HCT116 (cell line): Measurements from ENCODE around the gene LINC00632. TPM values are rescaled to one million over a fixed set of nuclear protein-coding genes. Genes with fewer than 3 reads are reported as not detected.

Experiments used
- ATAC-seq: fragments of 200-7000 bp; cut with Tn5 transposase; 2 replicates; pipeline ENCODE4 v1.9.1; 2020; ENCODE audit warnings: mild to moderate bottlenecking, moderate library complexity
- BruUV-seq: library from RNA; stranded (reverse); fragments of 400-500 nt; replicated peaks from 2 replicates; lab custom pipeline; 2021; lab: Mats Ljungman, UMichigan
- CTCF ChIA-PET: fragments of 300-600 bp; sonication (Branson Sonifier 250); formaldehyde crosslinking; loops from one replicate; lab custom pipeline; 2021; ENCODE audit warnings: antibody characterized with exemption; lab: Charles Lee
- POLR2A ChIA-PET: fragments of 300-600, 350-600 bp; sonication (Branson Sonifier 250); formaldehyde crosslinking; loops from one replicate; lab custom pipeline; 2021; ENCODE audit warnings: antibody characterized with exemption; lab: Charles Lee
- RAD21 ChIA-PET, 2 experiments: fragments of 300-600 bp; sonication (Branson Sonifier 250); formaldehyde crosslinking; loops; one replicate each; lab custom pipeline; 2023; ENCODE audit warnings: low total read pairs in 2 of 2; ENCODE audit not compliant: uncharacterized antibody in 2 of 2, unreplicated experiment in 2 of 2, low non-redundant PET in 1 of 2; lab: Charles Lee
- DNase-seq: peaks from one replicate; pipeline ENCODE4 v3.0.0-alpha.2; 2010; ENCODE audit warnings: low read depth, low spot score
- H2AFZ ChIP-seq: fragments of 200-600 bp; shearing (Covaris generic), sonication (generic); 2 replicates; pipeline ENCODE4 v1.6.1; 2017; ENCODE audit warnings: low read depth, mixed run types, mixed read lengths, antibody characterized with exemption, low read length; ENCODE audit not compliant: poor library complexity, severe bottlenecking
- H3K27ac ChIP-seq: 2 replicates; pipeline ENCODE4 v1.5.1; 2012; ENCODE audit warnings: low read depth, low read length
- H3K27me3 ChIP-seq: fragments of 200-600 bp; sonication (generic); 2 replicates; pipeline ENCODE4 v1.6.1; 2016; ENCODE audit warnings: mixed run types, low read length, mixed read lengths; ENCODE audit not compliant: insufficient read depth
- H3K36me3 ChIP-seq, 2 experiments: fragments of 200-500 bp in 1 of 2; fragments of 200-600 bp in 1 of 2; sonication (Bioruptor generic) in 1 of 2; sonication (generic) in 1 of 2; 2 replicates each; pipeline versions ENCODE4 v1.5.1 to v1.6.1; 2014 to 2016; ENCODE audit warnings: low read length in 2 of 2, inconsistent platforms in 1 of 2, mixed read lengths in 1 of 2, mixed run types in 1 of 2; ENCODE audit not compliant: insufficient read depth in 2 of 2, control insufficient read depth in 1 of 2
- H3K4me1 ChIP-seq, 2 experiments: fragments of 200-600 bp in 1 of 2; sonication (generic) in 1 of 2; 2 replicates each; pipeline versions ENCODE4 v1.5.1 to v1.6.1; 2012 to 2017; ENCODE audit warnings: low read length in 2 of 2, inconsistent platforms in 1 of 2, mild to moderate bottlenecking in 1 of 2, mixed read lengths in 1 of 2, mixed run types in 1 of 2, moderate library complexity in 1 of 2; ENCODE audit not compliant: insufficient read depth in 2 of 2, control insufficient read depth in 1 of 2
- H3K4me2 ChIP-seq: fragments of 200-600 bp; sonication (generic); 2 replicates; pipeline ENCODE4 v1.6.1; 2017; ENCODE audit warnings: mixed run types, low read length, mixed read lengths
- H3K4me3 ChIP-seq, 2 experiments: fragments of 200-600 bp in 1 of 2; sonication (generic) in 1 of 2; replicated peaks in 1 of 2; 2 replicates each; pipeline ENCODE4 v1.5.1; 2011 to 2016; ENCODE audit warnings: low read length in 2 of 2, control low read depth in 1 of 2, low read depth in 1 of 2, mild to moderate bottlenecking in 1 of 2, mixed read lengths in 1 of 2, mixed run types in 1 of 2
- H3K79me2 ChIP-seq: fragments of 200-600 bp; sonication (generic); 2 replicates; pipeline ENCODE4 v1.6.1; 2017; ENCODE audit warnings: mild to moderate bottlenecking, mixed run types, low read length, moderate library complexity, mixed read lengths; ENCODE audit not compliant: insufficient read depth
- H3K9ac ChIP-seq: fragments of 200-600 bp; sonication (generic); 2 replicates; pipeline ENCODE4 v1.6.1; 2016; ENCODE audit warnings: low read length, mixed read lengths
- H3K9me2 ChIP-seq: fragments of 200-600 bp; sonication (generic), shearing (Covaris generic); 2 replicates; pipeline ENCODE4 v1.6.1; 2017; ENCODE audit warnings: mixed run types, mild to moderate bottlenecking, moderate library complexity; ENCODE audit not compliant: insufficient read depth
- H3K9me3 ChIP-seq, 2 experiments: fragments of 200-500 bp in 1 of 2; fragments of 200-600 bp in 1 of 2; sonication (Bioruptor generic) in 1 of 2; sonication (generic) in 1 of 2; 2 replicates each; pipeline ENCODE4 v1.6.1; 2014 to 2017; ENCODE audit warnings: low read length in 2 of 2, mixed read lengths in 2 of 2, inconsistent platforms in 1 of 2, low read depth in 1 of 2, mild to moderate bottlenecking in 1 of 2, mixed run types in 1 of 2, moderate library complexity in 1 of 2; ENCODE audit not compliant: control insufficient read depth in 1 of 2, insufficient read depth in 1 of 2
- H4K20me1 ChIP-seq: fragments of 200-600 bp; sonication (generic), shearing (Covaris generic); 2 replicates; pipeline ENCODE4 v1.6.1; 2017; ENCODE audit warnings: mixed run types, mild to moderate bottlenecking, moderate library complexity; ENCODE audit not compliant: insufficient read depth
- CBX3 ChIP-seq: IDR thresholded peaks from 2 replicates; pipeline ENCODE4 v1.6.1; 2012; ENCODE audit warnings: low read depth
- CEBPB ChIP-seq: IDR thresholded peaks from 2 replicates; pipeline ENCODE4 v1.6.1; 2012; ENCODE audit warnings: low read depth
- EGR1 ChIP-seq: IDR thresholded peaks from 2 replicates; pipeline ENCODE4 v1.6.1; 2012; ENCODE audit warnings: low read depth
- ELF1 ChIP-seq: IDR thresholded peaks from 2 replicates; pipeline ENCODE4 v1.6.1; 2012; ENCODE audit warnings: low read depth, borderline replicate concordance
- EZH2 ChIP-seq: fragments of 200-600 bp; sonication (generic); IDR thresholded peaks from 2 replicates; pipeline ENCODE4 v1.6.1; 2017; ENCODE audit warnings: antibody characterized with exemption, mixed run types
- FOSL1 ChIP-seq: IDR thresholded peaks from 2 replicates; pipeline ENCODE4 v1.6.1; 2012; ENCODE audit warnings: low read depth
- REST ChIP-seq: IDR thresholded peaks from 2 replicates; pipeline ENCODE4 v1.6.1; 2012; ENCODE audit warnings: low read depth
- SIN3A ChIP-seq: IDR thresholded peaks from 2 replicates; pipeline ENCODE4 v1.6.1; 2012; ENCODE audit warnings: low read depth
- SRF ChIP-seq: IDR thresholded peaks from 2 replicates; pipeline ENCODE4 v1.6.1; 2012; ENCODE audit warnings: low read depth
- TCF7L2 ChIP-seq: IDR thresholded peaks from 2 replicates; pipeline ENCODE4 v1.7.0; 2011; ENCODE audit warnings: borderline replicate concordance, inconsistent platforms; ENCODE audit not compliant: insufficient read depth, insufficient read length; ENCODE audit errors: extremely low read depth
- ZFX ChIP-seq: fragments of 450-650 bp; IDR thresholded peaks from 2 replicates; pipeline ENCODE4 v1.6.1; 2017
- ZNF274 ChIP-seq: fragments of 200-500 bp; sonication (Bioruptor generic); IDR thresholded peaks from 2 replicates; pipeline ENCODE4 v1.6.1; 2014; ENCODE audit warnings: mild to moderate bottlenecking, low read depth, low read length, inconsistent platforms
- intact Hi-C: fragments of 100-400 bp; cut with micrococcal nuclease; formaldehyde crosslinking; loops from 2 replicates; pipeline ENCODE4 v1.10.0; 2022
- total RNA-seq: library from RNA; stranded (reverse); gene quantifications from one replicate; pipeline ENCODE4 v1.2.1, GENCODE V29; 2021; ENCODE audit not compliant: unreplicated experiment
- TF ChIP-seq, protein P1 (sequence below): IDR thresholded peaks from 2 replicates; pipeline ENCODE4 v1.6.1; 2012

LINC00632 gene
- total RNA-seq, 1 experiment from 2014 or later: 0.15 TPM

GRCh38 chrX:140794642-140795041 lies 85.1 kb downstream of the LINC00632 start:
- RAD21 ChIA-PET: no interaction called here

More at GRCh38 chrX:140794642-140795041, 85.1 kb downstream of the LINC00632 start:
- H3K9me3 ChIP-seq: no peaks in the 10 kb centered on the region
- no peaks in the 10 kb centered on the region for H3K79me2 ChIP-seq
- no peaks in the 10 kb centered on the region for H3K9me2 ChIP-seq
- no peaks in the 10 kb centered on the region for H4K20me1 ChIP-seq
- intact Hi-C loops: no loop called here
- H3K36me3 ChIP-seq: no peaks in the 10 kb centered on the region
- no TSS peak for BruUV-seq
- no peaks in the 10 kb centered on the region for H3K4me1 ChIP-seq
- no peak overlapping the region for H3K4me3 ChIP-seq
- DNase-seq: no peak
- H3K27ac ChIP-seq: no peak overlapping the region
- ATAC-seq: no peak
- CTCF ChIA-PET: no interaction called here
- no peak overlapping the region for H3K4me2 ChIP-seq
- TF ChIP-seq ZNF274 (no peak), EZH2 (no peak), CEBPB (no peak), SRF (no peak), CBX3 (no peak), SIN3A (no peak), REST (no peak), ELF1 (no peak), EGR1 (no peak), FOSL1 (no peak), ZFX (no peak), TCF7L2 (no peak)
- TF ChIP-seq, protein P1, sequence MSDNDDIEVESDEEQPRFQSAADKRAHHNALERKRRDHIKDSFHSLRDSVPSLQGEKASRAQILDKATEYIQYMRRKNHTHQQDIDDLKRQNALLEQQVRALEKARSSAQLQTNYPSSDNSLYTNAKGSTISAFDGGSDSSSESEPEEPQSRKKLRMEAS: no peak
- TF ChIP-seq, all 23 proteins: peak for 0
- H3K9ac ChIP-seq: no peak overlapping the region
- no peaks in the 10 kb centered on the region for H3K27me3 ChIP-seq
- H2AFZ ChIP-seq: no peak overlapping the region
- POLR2A ChIA-PET: no interaction called here
